Measurements from ENCODE around the gene PRELP.

GRCh38 chr1:203462143-203462542, 13.5 kb upstream of the PRELP start:
- no peak for TF ChIP-seq ESRRG (CRISPR knock-in tag; IDR thresholded peaks at IDR 0.05)
- TF ChIP-seq ZNF70 (CRISPR knock-in tag; IDR thresholded peaks at IDR 0.05) = no peak
- no peak for TF ChIP-seq CREB5 (CRISPR knock-in tag; IDR thresholded peaks at IDR 0.05; ENCODE audit: low read depth)
- no peak for TF ChIP-seq ARNTL (CRISPR knock-in tag; IDR thresholded peaks at IDR 0.05; ENCODE audit: borderline replicate concordance, low read depth)
- TF ChIP-seq PATZ1 (CRISPR knock-in tag; IDR thresholded peaks at IDR 0.05; ENCODE audit: borderline replicate concordance) = no peak
- TF ChIP-seq PPARA (CRISPR knock-in tag; IDR thresholded peaks at IDR 0.05; ENCODE audit: borderline replicate concordance) = no peak
- TF ChIP-seq RARB (CRISPR knock-in tag; IDR thresholded peaks at IDR 0.05) = no peak
- no peak for TF ChIP-seq BACH2 (CRISPR knock-in tag; IDR thresholded peaks at IDR 0.05; ENCODE audit: borderline replicate concordance)
- no peak for TF ChIP-seq ZFP30 (CRISPR knock-in tag; IDR thresholded peaks at IDR 0.05)
- no peak for TF ChIP-seq CSDC2 (CRISPR knock-in tag; IDR thresholded peaks at IDR 0.05)
- TF ChIP-seq ISL1 (CRISPR knock-in tag; IDR thresholded peaks at IDR 0.05) = no peak
- TF ChIP-seq ZNF8 (CRISPR knock-in tag; IDR thresholded peaks at IDR 0.05) = no peak
- no peak for TF ChIP-seq TOX (CRISPR knock-in tag; IDR thresholded peaks at IDR 0.05; ENCODE audit: borderline replicate concordance)

All from SK-N-SH treated with all-trans-retinoic acid at 6 μM for 48 hours (cell line).